KOPT-K1 (cell line): ENCODE data around the gene TSR3.

Source experiments
- H3K27ac ChIP-seq: fragments of 200-600 bp; sonication (generic); 2 replicates; pipeline ENCODE4 v1.5.1; 2016; ENCODE audit warnings: antibody characterized with exemption, mild to moderate bottlenecking, low read depth, low read length; ENCODE audit not compliant: poor library complexity, severe bottlenecking
- H3K36me3 ChIP-seq: fragments of 200-600 bp; sonication (generic); 2 replicates; pipeline ENCODE4 v1.5.1; 2017; ENCODE audit warnings: antibody characterized with exemption, mild to moderate bottlenecking, low read length, moderate library complexity; ENCODE audit not compliant: insufficient read depth
- H3K9me3 ChIP-seq: fragments of 200-600 bp; sonication (generic); 2 replicates; pipeline ENCODE4 v1.5.1; 2017; ENCODE audit warnings: antibody characterized with exemption, low read length, mild to moderate bottlenecking; ENCODE audit not compliant: insufficient read depth, poor library complexity, severe bottlenecking

Gene TSR3

DNA sequence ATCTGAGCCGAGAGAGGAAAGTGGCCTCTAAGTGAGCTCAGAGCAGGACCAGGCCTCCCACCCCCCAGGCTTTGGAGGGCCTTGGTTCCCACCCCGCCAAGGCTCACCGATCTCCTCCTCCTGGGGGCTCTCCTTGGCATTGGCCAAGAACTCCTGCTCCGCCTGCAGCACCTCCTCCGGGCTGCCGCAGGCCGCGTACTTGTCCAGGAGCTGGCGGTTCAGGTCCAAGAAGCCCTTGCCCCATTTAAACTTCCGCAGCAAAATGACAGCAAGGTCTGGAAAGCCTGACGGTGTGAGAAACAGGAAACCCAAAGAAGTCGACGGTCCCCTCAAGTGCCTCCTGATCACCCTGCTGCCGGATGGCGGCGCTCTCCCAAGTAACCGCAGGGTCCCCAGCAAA is 1.7 kb downstream of the TSR3 start:
- H3K27ac ChIP-seq, result no peak overlapping the region
- peaks cover 23% of the 10 kb centered on the region; the same call in 1 of the 2 replicates for H3K36me3 ChIP-seq
- H3K9me3 ChIP-seq, result no peaks in the 10 kb centered on the region

DNA sequence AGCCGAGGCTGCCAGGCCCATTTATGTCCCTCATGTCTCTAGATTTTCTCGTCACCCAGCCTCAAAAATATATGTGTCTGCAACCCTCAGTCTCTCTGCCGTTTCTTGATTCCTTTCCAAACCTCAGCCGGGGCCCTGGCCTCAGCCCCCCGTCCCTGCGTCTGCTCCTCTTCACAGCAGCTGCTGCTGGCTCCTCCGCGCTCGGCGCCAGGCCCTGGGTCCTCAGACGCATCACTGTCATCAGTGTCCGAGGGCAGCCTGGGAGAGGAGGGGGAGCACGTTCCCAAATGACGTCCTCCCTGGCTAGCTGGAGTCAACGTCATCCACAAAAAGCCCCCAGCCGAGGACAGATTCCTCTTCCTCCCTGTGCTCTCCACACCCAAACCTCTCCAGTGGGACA is 2.3 kb downstream of the TSR3 start:
- Histone ChIP-seq H3K36me3 (peaks cover 23% of the 10 kb centered on the region; the same call in 1 of the 2 replicates), H3K9me3 (no peaks in the 10 kb centered on the region), H3K27ac (no peak overlapping the region)

DNA sequence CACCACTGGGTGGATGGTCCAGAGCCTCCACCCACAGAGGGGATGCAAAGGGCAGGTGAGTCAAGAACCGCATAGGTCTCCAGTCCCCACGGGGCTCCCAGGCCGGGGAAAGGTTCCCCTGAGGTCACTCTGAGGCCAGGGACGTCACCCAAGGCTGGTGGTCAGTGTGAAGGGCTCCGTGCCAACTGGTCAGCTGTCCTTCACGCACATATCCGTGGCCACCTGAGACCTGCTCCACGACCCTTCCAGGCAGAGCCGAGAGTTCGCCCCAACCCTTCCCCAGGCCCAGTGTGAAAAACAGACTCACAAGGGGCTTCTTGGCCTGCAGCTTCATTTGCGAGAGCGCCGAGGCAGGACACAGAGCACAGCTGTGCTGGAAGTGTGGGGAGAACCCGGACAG is 2.8 kb downstream of the TSR3 start:
- Histone ChIP-seq H3K36me3 (peaks cover 23% of the 10 kb centered on the region; the same call in 1 of the 2 replicates), H3K27ac (no peak overlapping the region), H3K9me3 (no peaks in the 10 kb centered on the region)

- H3K36me3 ChIP-seq, result peaks cover 23% of the 10 kb centered on the region; the same call in 1 of the 2 replicates
- no peak overlapping the region for H3K27ac ChIP-seq
- no peaks in the 10 kb centered on the region for H3K9me3 ChIP-seq
Observed at GRCh38 chr16:1348441-1348840, 3.2 kb downstream of the TSR3 start.

- Histone ChIP-seq H3K9me3 (no peaks in the 10 kb centered on the region), H3K27ac (no peak overlapping the region)
Observed at GRCh38 chr16:1347962-1348361, 3.7 kb downstream of the TSR3 start.

DNA sequence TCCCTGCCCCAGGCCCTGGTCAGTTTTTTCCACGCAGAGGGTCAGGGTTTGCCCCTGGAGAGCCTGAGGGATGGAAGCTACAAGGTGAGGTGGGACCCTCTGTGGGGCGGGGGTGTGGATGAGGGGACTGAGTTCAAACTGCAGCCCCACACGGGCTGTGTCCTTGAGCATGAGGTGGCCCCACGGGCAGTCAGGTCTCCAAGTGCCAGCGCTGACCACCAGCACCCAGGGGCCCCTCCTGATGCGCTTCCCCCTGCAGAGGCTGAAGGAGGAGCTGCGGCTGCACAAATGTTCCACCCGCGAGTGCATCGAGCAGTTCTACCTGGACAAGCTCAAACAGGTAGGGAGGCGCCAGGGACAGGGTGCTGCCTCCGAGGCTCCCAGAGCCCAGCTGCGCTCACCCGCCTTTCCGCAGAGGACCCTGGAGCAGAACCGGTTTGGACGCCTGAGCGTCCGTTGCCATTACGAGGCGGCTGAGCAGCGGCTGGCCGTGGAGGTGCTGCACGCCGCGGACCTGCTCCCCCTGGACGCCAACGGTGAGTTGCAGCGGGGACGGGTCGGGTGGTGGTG is 4.3 kb downstream of the TSR3 start:
- Histone ChIP-seq H3K36me3 (peaks cover 23% of the 10 kb centered on the region; the same call in 1 of the 2 replicates), H3K27ac (no peak overlapping the region), H3K9me3 (no peaks in the 10 kb centered on the region)

More at GRCh38 chr16:1347962-1348361, 3.7 kb downstream of the TSR3 start:
- peaks cover 23% of the 10 kb centered on the region; the same call in 1 of the 2 replicates for H3K36me3 ChIP-seq

GRCh38 chr16:1346422-1347285 is 5.0 kb downstream of the TSR3 start:
- Histone ChIP-seq H3K9me3 (no peaks in the 10 kb centered on the region), H3K27ac (no peak overlapping the region), H3K36me3 (peaks cover 23% of the 10 kb centered on the region; the same call in 1 of the 2 replicates)

- Histone ChIP-seq H3K36me3 (peaks cover 23% of the 10 kb centered on the region; the same call in 1 of the 2 replicates), H3K9me3 (no peaks in the 10 kb centered on the region), H3K27ac (no peak overlapping the region)
Observed at GRCh38 chr16:1345651-1346421, 5.8 kb downstream of the TSR3 start.

GRCh38 chr16:1345087-1345486 is 6.6 kb downstream of the TSR3 start:
- Histone ChIP-seq H3K27ac (no peak overlapping the region), H3K9me3 (no peaks in the 10 kb centered on the region), H3K36me3 (peaks cover 18% of the 10 kb centered on the region; the same call in 1 of the 2 replicates)

- no peak overlapping the region for H3K27ac ChIP-seq
- H3K36me3 ChIP-seq, result peaks cover 12% of the 10 kb centered on the region; the same call in 1 of the 2 replicates
- no peaks in the 10 kb centered on the region for H3K9me3 ChIP-seq
Observed at GRCh38 chr16:1344499-1344898, 7.2 kb downstream of the TSR3 start.

- Histone ChIP-seq H3K27ac (no peak overlapping the region), H3K9me3 (no peaks in the 10 kb centered on the region), H3K36me3 (peaks cover 4% of the 10 kb centered on the region; the same call in 1 of the 2 replicates)
Observed at GRCh38 chr16:1343428-1344242, 8.0 kb downstream of the TSR3 start.

GRCh38 chr16:1342526-1343427 is 8.9 kb downstream of the TSR3 start:
- no peaks in the 10 kb centered on the region for H3K9me3 ChIP-seq
- H3K36me3 ChIP-seq, result no peaks in the 10 kb centered on the region; the same call in 1 of the 2 replicates
- peak overlapping the region; percentile 46 for H3K27ac ChIP-seq

GRCh38 chr16:1341495-1342420 is 9.9 kb downstream of the TSR3 start:
- Histone ChIP-seq H3K36me3 (no peaks in the 10 kb centered on the region), H3K27ac (peak overlapping the region; percentile 46), H3K9me3 (no peaks in the 10 kb centered on the region)
